Suppressor macrophage (primary cell): ENCODE results near the gene FER.
A peak's percentile ranks its signal among the peaks of the same experiment; 100 is the strongest.
"Not testable (repeated sequence)": the region's sequence is repeated elsewhere in the genome, so short reads cannot be mapped to it uniquely, and the experiment has no call there.

ENCODE experiments used
- DNase-seq, 4 experiments: peaks; one replicate each; pipeline ENCODE4 v3.0.0-alpha.2; 2020 to 2022
- total RNA-seq, 17 experiments: gene quantifications; one replicate each; lab custom pipeline; 2026; ENCODE audit warnings: mixed read lengths in 6 of 17, inconsistent platforms in 3 of 17; lab: John Stamatoyannopoulos, UW

Gene FER
- 25.4 to 63.7 (median 50.5) reads per million in 17 experiments for total RNA-seq

GRCh38 chr5:108747774-108748400 lies at the start of gene FER:
Gene FER (plus strand): TSS chr5:108747897. CDS start chr5:108798183, 50,286 bp downstream.
- DNase-seq, result peak; percentile 31 to 68 (median 48)

GRCh38 chr5:108700388-108700787 lies 47.3 kb upstream of the FER start:
- not testable (repeated sequence) for DNase-seq

GRCh38 chr5:108700930-108701329 lies 46.8 kb upstream of the FER start:
- DNase-seq, result peak in 1 of 4 experiments; percentile 21

- no peak for DNase-seq
These were observed 45.2 kb upstream of the FER start for GRCh38 chr5:108702546-108702945.

- no peak for DNase-seq
These were observed 44.4 kb upstream of the FER start for GRCh38 chr5:108703313-108703712.

- DNase-seq, result no peak
These were observed 40.6 kb upstream of the FER start for GRCh38 chr5:108707141-108707540.

- no peak for DNase-seq
These were observed 35.8 kb upstream of the FER start for GRCh38 chr5:108711898-108712297.

GRCh38 chr5:108715408-108715807 lies 32.3 kb upstream of the FER start:
- DNase-seq, result no peak

GRCh38 chr5:108720391-108720790 lies 27.3 kb upstream of the FER start:
- DNase-seq, result peak; percentile 7 to 59 (median 22)

- no peak for DNase-seq
These were observed 21.1 kb upstream of the FER start for GRCh38 chr5:108726446-108727235.

GRCh38 chr5:108727236-108727650 lies 20.5 kb upstream of the FER start:
- peak; percentile 68 to 85 (median 79) for DNase-seq

GRCh38 chr5:108727651-108728565 lies 19.8 kb upstream of the FER start:
- peak; percentile 85 to 94 (median 92) for DNase-seq

- peak in 3 of 4 experiments; percentile 24 to 51 (median 43) for DNase-seq
These were observed 19.0 kb upstream of the FER start for GRCh38 chr5:108728566-108729241.

GRCh38 chr5:108729242-108729615 lies 18.5 kb upstream of the FER start:
- peak in 1 of 4 experiments; percentile 16 for DNase-seq

- peak; percentile 64 to 88 (median 78) for DNase-seq
These were observed 16.9 kb upstream of the FER start for GRCh38 chr5:108730617-108731340.

GRCh38 chr5:108735790-108736189 lies 11.9 kb upstream of the FER start:
- DNase-seq, result no peak

- DNase-seq, result no peak
These were observed 10.8 kb upstream of the FER start for GRCh38 chr5:108736855-108737254.

- no peak for DNase-seq
These were observed 8.3 kb upstream of the FER start for GRCh38 chr5:108739376-108739775.

- no peak for DNase-seq
These were observed 7.8 kb upstream of the FER start for GRCh38 chr5:108739906-108740305.

GRCh38 chr5:108743319-108743718 lies 4.4 kb upstream of the FER start:
- DNase-seq, result no peak

- no peak for DNase-seq
These were observed 3.9 kb upstream of the FER start for GRCh38 chr5:108743846-108744245.
